ENCODE results near the gene HERC5. TPM values are rescaled to one million over a fixed set of nuclear protein-coding genes. Genes with fewer than 3 reads are reported as not detected.
"Not testable (repeated sequence)": the region's sequence is repeated elsewhere in the genome, so short reads cannot be mapped to it uniquely, and the experiment has no call there.

The HERC5 gene
- total RNA-seq (9.1 TPM), polyA plus RNA-seq (6.5 TPM)

DNA sequence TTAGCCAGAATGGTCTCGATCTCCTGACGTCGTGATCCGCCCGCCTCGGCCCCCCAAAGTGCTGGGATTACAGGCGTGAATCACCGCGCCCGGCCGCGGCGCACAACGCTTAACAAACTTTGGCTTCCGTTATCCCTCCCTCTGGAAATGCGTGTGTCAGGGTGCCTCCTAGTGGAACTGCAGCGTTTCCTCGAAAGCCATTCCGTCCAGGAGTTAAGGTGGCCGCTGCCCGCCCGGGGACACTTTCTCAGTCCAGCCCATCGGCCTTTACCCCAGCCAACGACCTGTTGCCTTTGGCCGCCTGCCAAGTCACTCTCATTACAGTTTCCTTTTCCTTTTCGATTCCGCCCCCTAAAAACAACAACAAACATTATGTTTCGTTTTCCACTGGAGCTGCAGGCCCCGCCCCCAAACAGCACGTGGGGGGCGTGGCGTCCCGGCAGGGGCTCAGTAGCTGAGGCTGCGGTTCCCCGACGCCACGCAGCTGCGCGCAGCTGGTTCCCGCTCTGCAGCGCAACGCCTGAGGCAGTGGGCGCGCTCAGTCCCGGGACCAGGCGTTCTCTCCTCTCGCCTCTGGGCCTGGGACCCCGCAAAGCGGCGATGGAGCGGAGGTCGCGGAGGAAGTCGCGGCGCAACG lies at the start of gene HERC5:
Gene HERC5 (plus strand): TSS at position 450 of the 637 bp plus-strand sequence. CDS start 151 bp downstream, at position 601.
- Histone ChIP-seq H3K4me1 (ENCODE audit: insufficient read depth) (no peaks in the 10 kb centered on the region), H3K27ac (ENCODE audit: low read depth) (peak within 1 kb of the TSS; percentile 87), H3K36me3 (ENCODE audit: insufficient read depth) (no peaks in the 10 kb centered on the region), H3K4me3 (ENCODE audit: low read depth, low read length) (peak within 1 kb of the TSS; percentile 76)
- under 1% methylated on average over 57 of the region's 57 CpGs for WGBS
- DNase-seq (ENCODE audit: extremely low spot score), result peak; percentile 79

DNA sequence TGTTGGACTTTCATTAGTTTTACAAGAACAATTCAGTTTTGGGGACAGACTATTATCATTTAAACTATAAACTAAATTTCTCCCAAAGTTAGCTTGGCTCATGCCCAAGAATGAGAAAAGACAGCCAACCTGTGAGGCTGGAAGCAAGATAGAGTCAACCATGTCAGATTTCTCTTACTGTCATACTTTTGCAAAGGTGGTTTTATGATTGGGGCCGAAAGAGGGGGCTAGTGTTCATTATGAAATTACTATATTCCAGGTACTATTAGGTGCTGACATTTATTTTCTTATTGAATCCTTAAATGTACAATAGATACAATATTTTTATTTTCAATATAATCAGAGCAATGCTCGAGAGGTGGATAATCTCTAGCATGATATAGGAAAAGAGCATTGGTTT lies 47.7 kb upstream of the HERC5 start:
- H3K27ac ChIP-seq (ENCODE audit: low read depth), result no peak overlapping the region
- 95% methylated on average over 2 of the region's 2 CpGs for WGBS
- no peak overlapping the region for H3K4me3 ChIP-seq (ENCODE audit: low read depth, low read length)
- no peaks in the 10 kb centered on the region for H3K4me1 ChIP-seq (ENCODE audit: insufficient read depth)
- DNase-seq (ENCODE audit: extremely low spot score), result no peak
- peaks cover 3% of the 10 kb centered on the region for H3K36me3 ChIP-seq (ENCODE audit: insufficient read depth)

DNA sequence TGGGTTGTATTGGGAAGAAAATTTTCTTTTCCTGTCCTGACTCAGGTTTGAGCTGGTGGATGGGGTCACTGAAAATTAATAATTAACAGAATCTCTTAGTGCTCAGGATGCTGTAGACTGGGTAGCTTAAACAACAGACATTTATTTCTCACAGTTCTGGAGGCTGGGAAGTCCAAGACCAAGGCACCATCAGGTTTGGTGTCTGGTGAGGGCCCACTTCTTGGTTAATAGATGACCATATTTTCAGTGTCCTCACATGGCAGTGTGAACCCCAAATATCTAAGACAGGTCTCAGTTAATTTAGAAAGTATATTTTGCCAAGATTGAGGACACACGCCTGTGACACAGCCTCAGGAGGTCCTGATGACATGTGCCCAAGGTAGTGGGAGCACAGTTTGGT lies 47.1 kb upstream of the HERC5 start:
- peaks cover 3% of the 10 kb centered on the region for H3K36me3 ChIP-seq (ENCODE audit: insufficient read depth)
- DNase-seq (ENCODE audit: extremely low spot score), result no peak
- no peak overlapping the region for H3K27ac ChIP-seq (ENCODE audit: low read depth)
- H3K4me3 ChIP-seq (ENCODE audit: low read depth, low read length), result no peak overlapping the region
- H3K4me1 ChIP-seq (ENCODE audit: insufficient read depth), result no peaks in the 10 kb centered on the region
- WGBS, result 96% methylated on average over 1 of the region's 1 CpG

DNA sequence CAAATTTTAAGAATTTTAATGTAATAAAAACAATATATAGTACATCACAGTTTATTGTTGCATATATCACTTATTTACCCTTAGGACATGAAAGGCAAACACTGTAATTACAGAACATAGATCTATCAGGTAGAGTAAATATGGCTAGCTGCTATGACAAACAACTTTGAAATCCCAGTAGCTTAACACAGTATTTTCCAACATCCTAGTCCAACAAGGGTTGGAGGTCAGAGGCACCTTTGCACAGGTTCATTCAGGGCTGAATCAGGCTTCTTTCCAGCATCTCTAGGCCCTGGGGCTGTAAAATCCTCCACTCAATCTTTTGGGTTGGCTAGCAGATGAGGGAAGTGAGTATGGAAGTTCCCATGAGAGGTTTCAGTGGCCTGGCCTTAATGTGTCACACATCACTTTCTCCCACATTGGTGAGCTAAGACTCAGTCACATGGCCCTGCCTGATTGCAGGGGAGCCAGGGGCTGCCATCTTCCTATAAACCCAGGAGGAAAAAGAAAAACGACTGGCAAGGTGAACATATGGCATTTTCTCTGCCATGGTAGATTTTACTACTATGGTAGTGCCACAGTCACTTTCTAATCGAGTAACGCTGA lies 45.3 kb upstream of the HERC5 start:
- H3K36me3 ChIP-seq (ENCODE audit: insufficient read depth), result peaks cover 3% of the 10 kb centered on the region
- DNase-seq (ENCODE audit: extremely low spot score), result no peak
- no peak overlapping the region for H3K27ac ChIP-seq (ENCODE audit: low read depth)
- no peak overlapping the region for H3K4me3 ChIP-seq (ENCODE audit: low read depth, low read length)
- 86% methylated on average over 3 of the region's 3 CpGs for WGBS
- H3K4me1 ChIP-seq (ENCODE audit: insufficient read depth), result no peaks in the 10 kb centered on the region

DNA sequence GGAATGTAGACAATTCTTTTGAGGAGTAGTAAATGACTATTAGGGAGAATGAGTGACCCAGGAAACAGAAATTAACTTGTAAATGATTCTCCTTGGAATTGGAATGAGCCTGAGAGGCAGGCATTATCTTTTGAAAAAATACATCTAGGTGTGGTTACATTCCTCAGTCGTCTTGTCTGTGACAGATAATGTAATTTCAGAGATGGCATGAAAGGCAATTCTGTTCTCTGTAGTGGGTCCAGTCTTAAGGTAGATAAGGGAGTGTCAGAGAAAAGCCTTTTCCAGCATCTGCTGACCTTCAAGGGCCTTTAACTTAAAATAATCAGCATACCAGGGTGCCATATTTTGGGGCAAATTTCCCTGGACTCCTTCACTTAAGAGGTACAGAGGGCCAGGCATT lies 43.1 kb upstream of the HERC5 start:
- no peak overlapping the region for H3K4me3 ChIP-seq (ENCODE audit: low read depth, low read length)
- DNase-seq (ENCODE audit: extremely low spot score), result no peak
- H3K36me3 ChIP-seq (ENCODE audit: insufficient read depth), result no peaks in the 10 kb centered on the region
- no peak overlapping the region for H3K27ac ChIP-seq (ENCODE audit: low read depth)
- no peaks in the 10 kb centered on the region for H3K4me1 ChIP-seq (ENCODE audit: insufficient read depth)
- 70% methylated on average over 1 of the region's 1 CpG for WGBS

DNA sequence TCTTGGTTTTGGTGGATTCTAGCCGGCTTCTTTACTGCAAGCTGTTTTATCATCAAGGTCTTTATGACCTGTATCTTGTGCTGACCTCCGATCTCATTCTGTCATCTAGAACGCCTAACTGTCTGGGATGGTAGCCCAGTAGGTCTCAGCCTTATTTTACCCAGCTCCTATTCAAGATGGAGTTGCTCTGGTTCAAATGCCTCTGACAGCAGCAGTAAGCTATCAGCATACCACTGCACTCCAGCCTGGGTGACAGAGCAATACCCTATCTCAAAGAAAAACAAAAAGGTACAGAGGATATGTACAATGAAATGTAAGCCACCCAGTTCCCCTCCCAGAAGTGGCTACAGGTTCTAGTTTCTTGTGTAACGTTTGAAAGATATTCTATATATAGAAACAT lies 42.2 kb upstream of the HERC5 start:
- H3K4me3 ChIP-seq (ENCODE audit: low read depth, low read length), result no peak overlapping the region
- H3K27ac ChIP-seq (ENCODE audit: low read depth), result no peak overlapping the region
- DNase-seq (ENCODE audit: extremely low spot score), result no peak
- no peaks in the 10 kb centered on the region for H3K4me1 ChIP-seq (ENCODE audit: insufficient read depth)
- no peaks in the 10 kb centered on the region for H3K36me3 ChIP-seq (ENCODE audit: insufficient read depth)
- 83% methylated on average over 4 of the region's 4 CpGs for WGBS

DNA sequence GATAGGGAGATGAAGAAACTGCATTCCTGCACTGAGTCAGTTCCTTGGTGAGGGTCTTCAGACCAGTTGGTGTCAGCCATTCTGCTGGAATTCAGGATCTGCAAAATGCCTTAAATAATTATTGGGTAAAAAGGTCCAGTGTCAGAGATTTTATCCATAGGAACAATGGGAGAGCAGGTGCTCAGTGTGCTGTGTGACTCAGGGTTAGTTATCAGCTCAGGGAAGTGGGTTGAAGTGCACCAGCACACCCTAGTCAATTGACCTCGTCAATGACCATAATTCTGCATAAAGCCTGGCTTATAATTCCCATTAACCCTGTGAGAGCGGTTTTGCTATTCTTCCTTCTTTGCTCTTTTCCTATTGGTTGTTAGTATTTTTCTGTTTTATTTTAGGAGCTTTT lies 40.9 kb upstream of the HERC5 start:
- Histone ChIP-seq H3K4me1 (ENCODE audit: insufficient read depth) (no peaks in the 10 kb centered on the region), H3K36me3 (ENCODE audit: insufficient read depth) (no peaks in the 10 kb centered on the region), H3K4me3 (ENCODE audit: low read depth, low read length) (no peak overlapping the region), H3K27ac (ENCODE audit: low read depth) (no peak overlapping the region)
- WGBS, result 75% methylated on average over 2 of the region's 2 CpGs
- no peak for DNase-seq (ENCODE audit: extremely low spot score)

DNA sequence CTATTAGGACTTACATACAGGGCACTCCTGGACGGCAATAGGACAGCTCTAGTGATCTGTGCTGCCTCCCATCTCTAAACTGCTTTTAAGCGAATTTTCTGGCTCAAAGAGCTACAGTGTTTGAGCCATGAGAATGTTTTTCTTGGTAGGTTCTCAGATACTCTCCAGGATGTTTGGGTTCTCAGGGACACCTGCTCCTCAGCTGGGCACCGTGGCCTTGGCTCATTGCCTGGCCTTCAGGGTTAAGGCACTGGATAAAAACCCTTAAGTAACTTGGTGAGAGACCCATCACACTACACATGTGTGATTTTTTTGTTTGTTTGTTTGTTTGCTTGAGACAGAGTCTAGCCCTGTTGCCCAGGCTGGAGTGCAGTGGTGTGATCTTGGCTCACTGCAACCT lies 38.5 kb upstream of the HERC5 start:
- no peak for DNase-seq (ENCODE audit: extremely low spot score)

DNA sequence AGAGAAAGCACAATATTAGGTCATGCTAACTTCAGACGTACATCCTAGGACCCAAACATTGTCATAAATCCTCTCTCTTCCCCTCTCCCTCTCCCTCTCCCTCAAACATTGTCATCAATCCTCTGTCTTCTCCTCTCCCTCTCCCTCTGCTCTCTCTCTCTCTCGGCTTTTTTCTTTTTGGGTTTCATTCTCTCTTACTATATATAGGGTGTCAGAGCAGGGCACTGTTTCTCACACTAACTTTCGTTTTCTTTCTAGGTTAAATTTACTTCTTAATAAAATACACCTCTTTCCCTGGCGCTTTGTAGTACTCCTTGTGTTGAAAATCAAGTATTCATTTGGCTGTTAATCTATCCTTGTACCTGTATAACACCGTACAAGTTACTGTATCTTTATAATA lies 37.0 kb upstream of the HERC5 start:
- Histone ChIP-seq H3K36me3 (ENCODE audit: insufficient read depth) (no peaks in the 10 kb centered on the region), H3K27ac (ENCODE audit: low read depth) (no peak overlapping the region), H3K4me1 (ENCODE audit: insufficient read depth) (no peaks in the 10 kb centered on the region), H3K4me3 (ENCODE audit: low read depth, low read length) (no peak overlapping the region)
- 63% methylated on average over 5 of the region's 5 CpGs for WGBS
- DNase-seq (ENCODE audit: extremely low spot score), result no peak

More for the DNA sequence above, 38.5 kb upstream of the HERC5 start:
- Histone ChIP-seq H3K36me3 (ENCODE audit: insufficient read depth) (no peaks in the 10 kb centered on the region), H3K4me1 (ENCODE audit: insufficient read depth) (no peaks in the 10 kb centered on the region), H3K27ac (ENCODE audit: low read depth) (no peak overlapping the region), H3K4me3 (ENCODE audit: low read depth, low read length) (no peak overlapping the region)
- 91% methylated on average over 3 of the region's 3 CpGs for WGBS

DNA sequence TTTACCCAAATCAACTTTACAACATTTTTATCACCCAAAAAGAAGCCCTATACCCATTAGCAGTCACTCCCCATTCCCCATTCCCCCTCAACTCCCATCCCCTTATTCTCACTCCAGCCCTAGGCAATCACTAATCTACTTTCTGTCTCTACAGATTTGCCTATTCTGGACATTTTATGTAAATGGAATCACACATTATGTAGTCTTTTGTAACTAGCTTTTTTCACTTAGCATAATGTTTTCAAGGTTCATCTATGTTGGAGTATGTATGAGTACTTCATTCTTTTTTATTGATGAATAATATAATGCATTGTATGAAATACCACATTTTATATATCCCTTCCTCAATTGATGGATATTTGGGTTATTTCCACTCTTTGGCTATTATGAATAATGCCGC lies 36.1 kb upstream of the HERC5 start:
- no peak overlapping the region for H3K27ac ChIP-seq (ENCODE audit: low read depth)
- no peaks in the 10 kb centered on the region for H3K4me1 ChIP-seq (ENCODE audit: insufficient read depth)
- H3K36me3 ChIP-seq (ENCODE audit: insufficient read depth), result no peaks in the 10 kb centered on the region
- WGBS, result 98% methylated on average over 1 of the region's 1 CpG
- H3K4me3 ChIP-seq (ENCODE audit: low read depth, low read length), result no peak overlapping the region
- no peak for DNase-seq (ENCODE audit: extremely low spot score)

DNA sequence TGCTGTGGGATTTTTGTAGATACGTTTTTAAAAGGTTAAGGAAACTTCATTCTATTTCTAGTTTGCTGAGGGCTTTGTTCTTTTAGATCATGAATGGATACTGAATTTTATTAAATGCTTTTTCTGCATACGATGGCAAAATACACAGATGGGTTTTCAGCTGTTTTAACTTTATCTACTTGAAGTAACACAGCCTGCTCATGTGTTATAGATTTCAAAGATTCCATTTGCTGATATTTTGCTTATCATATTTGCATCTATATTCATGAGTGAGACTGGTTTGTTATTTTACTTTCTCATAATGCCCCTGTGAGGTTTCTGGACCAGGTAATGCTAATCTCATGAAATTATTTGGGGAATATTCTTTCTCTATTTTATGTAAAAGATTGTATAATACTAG lies 34.5 kb upstream of the HERC5 start:
- H3K4me3 ChIP-seq (ENCODE audit: low read depth, low read length), result no peak overlapping the region
- no peak overlapping the region for H3K27ac ChIP-seq (ENCODE audit: low read depth)
- DNase-seq (ENCODE audit: extremely low spot score), result no peak
- H3K4me1 ChIP-seq (ENCODE audit: insufficient read depth), result no peaks in the 10 kb centered on the region
- H3K36me3 ChIP-seq (ENCODE audit: insufficient read depth), result no peaks in the 10 kb centered on the region
- WGBS, result 80% methylated on average over 2 of the region's 2 CpGs

DNA sequence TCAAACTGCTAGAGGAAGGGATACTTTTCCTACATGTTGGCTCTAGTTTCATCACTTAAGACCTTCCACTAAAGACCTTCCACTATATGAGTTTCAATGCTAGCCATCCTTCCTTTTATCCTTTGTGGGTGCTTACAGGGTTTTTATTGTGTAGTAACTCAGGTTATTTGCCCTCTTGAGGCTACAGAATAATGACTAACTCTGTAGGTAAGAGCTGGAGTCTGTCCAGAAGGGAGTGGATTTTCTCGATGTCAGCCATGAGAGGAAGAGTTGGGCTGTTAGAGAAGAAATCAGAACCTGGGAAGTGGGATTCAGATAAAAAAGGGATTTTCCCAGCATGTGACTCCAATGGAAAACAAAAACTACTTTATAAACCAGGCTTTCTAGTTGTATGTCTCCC lies 27.5 kb upstream of the HERC5 start:
- Histone ChIP-seq H3K27ac (ENCODE audit: low read depth) (no peak overlapping the region), H3K36me3 (ENCODE audit: insufficient read depth) (peaks cover 2% of the 10 kb centered on the region), H3K4me1 (ENCODE audit: insufficient read depth) (no peaks in the 10 kb centered on the region), H3K4me3 (ENCODE audit: low read depth, low read length) (no peak overlapping the region)
- 80% methylated on average over 1 of the region's 1 CpG for WGBS
- no peak for DNase-seq (ENCODE audit: extremely low spot score)

DNA sequence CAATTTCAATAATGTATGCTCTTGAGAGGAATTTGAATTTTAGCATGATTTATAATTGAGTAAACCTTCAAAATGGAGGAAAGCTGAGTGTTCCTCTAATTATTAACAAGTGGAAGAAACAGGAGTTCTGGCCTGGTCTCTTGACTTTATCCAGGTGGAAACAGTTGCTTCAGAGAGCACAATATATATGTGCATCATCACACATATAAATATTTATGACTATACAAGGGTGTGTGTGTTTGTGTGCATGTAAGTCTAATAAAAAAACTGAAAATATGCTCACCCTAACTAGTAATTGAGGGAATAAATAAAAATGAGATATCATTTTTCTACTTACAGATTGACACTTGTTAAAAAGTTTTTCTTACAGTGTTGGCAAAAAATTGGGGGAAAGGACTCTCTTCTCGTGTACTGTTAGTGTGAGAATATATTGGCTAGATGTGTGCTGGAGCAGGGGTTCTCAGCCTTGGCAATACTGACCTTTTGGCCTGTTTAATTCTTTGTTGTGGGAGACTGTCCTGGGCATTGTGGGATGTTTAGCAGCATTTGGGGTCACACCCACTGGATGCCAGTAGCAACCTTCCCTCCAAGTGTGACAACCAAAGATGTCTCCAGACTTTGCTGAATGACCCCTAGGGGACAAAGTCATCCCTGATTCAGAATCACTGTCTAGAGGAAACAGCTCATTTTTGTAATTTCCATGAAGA lies 20.8 kb upstream of the HERC5 start:
- DNase-seq (ENCODE audit: extremely low spot score), result no peak
- Histone ChIP-seq H3K4me3 (ENCODE audit: low read depth, low read length) (no peak overlapping the region), H3K36me3 (ENCODE audit: insufficient read depth) (peaks cover 2% of the 10 kb centered on the region), H3K27ac (ENCODE audit: low read depth) (no peak overlapping the region), H3K4me1 (ENCODE audit: insufficient read depth) (no peaks in the 10 kb centered on the region)
- WGBS, result 85% methylated on average over 1 of the region's 1 CpG

DNA sequence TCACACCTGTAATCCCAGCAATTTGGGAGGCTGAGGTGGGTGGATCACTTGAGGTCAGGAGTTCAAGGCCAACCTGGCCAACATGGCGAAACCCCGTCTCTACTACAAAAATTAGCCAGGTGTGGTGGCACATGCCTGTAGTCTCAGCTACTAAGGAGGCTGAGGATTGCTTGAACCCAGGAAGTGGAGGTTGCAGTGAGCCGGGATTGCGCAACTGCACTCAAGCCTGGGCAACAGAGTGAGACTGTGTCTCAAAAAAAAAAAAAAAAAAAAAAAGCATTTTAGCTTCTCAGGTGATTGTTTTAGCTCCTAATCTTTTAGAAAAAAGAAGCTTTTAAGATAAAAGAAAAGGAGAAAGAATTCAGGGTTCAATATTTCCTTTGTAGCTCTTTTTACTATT lies 19.0 kb upstream of the HERC5 start:
- not testable (repeated sequence) for H3K27ac ChIP-seq (ENCODE audit: low read depth); DNase-seq (ENCODE audit: extremely low spot score); H3K36me3 ChIP-seq (ENCODE audit: insufficient read depth); H3K4me1 ChIP-seq (ENCODE audit: insufficient read depth); H3K4me3 ChIP-seq (ENCODE audit: low read depth, low read length)
- WGBS, result 96% methylated on average over 4 of the region's 4 CpGs

Data from urinary bladder (tissue), 4 donors.